GM19455 (cell line): Measurements from ENCODE around the gene PDGFB.

Experiments used
- ATAC-seq: cut with Tn5 transposase; IDR thresholded peaks from one replicate; pipeline ENCODE4 v1.9.1; 2021; ENCODE audit not compliant: unreplicated experiment

Gene PDGFB

DNA sequence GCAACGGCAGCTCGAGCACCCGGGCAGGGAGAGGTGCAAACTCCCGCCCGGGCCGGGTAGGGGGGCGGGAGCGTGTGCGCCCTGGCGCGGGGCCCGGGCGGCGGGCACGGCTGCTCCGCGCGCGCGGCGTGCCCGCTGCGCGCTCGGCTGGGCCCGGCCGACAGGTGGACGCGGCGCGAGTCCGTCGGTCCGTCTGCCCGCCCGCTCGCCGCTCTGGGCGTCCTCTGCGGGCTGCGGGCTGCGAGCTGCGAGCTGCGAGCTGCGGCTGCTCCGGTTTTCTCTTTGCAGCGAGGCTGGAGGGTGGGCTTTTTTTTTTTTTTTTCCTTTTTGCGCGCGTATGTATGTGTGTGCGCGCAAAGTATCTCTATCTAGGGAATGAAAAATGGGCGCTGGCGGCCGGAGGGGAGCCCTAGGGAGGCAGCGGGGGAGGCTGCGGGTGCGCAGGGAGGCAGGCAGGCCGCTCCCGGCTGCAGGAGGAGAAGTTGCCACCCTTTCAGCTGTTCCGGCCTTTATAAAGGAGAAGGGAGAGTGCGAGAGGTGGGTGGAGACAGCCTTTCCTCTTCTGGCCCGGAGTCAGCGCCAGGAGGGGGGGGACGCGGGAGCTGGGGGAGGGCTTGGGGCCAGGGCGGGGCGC lies at the start of gene PDGFB:
Gene PDGFB, minus strand, starts transcription at position 487 of the 634 bp plus-strand sequence. CDS start 1,019 bp downstream, outside the sequence.
- no peak for ATAC-seq

GRCh38 chr22:39293766-39294368 lies 49.1 kb upstream of the PDGFB start:
- no peak for ATAC-seq

GRCh38 chr22:39292561-39293074 lies 47.8 kb upstream of the PDGFB start:
- ATAC-seq, result no peak

GRCh38 chr22:39292031-39292462 lies 47.3 kb upstream of the PDGFB start:
- ATAC-seq, result no peak

DNA sequence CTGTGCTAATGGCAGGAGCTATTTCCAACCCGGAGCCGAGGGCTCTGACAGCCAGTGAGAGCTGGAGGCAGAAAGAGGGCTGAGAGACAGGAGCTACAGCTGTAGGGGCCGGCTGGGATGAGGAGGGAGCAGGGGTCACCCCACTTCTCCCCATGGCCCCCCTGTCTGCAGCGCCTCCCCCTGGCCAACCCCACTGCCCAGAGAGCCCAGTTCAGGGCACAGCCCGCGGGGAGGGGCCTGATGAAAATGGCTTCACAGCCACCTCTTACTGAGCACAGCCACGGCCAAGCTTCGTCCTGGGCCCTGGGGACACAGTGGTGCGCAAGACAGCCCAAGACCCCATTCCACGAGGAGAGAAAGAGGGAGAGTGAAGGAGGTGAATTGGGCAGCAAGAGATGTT lies 46.7 kb upstream of the PDGFB start:
- no peak for ATAC-seq

GRCh38 chr22:39290724-39291161 lies 46.0 kb upstream of the PDGFB start:
- no peak for ATAC-seq

DNA sequence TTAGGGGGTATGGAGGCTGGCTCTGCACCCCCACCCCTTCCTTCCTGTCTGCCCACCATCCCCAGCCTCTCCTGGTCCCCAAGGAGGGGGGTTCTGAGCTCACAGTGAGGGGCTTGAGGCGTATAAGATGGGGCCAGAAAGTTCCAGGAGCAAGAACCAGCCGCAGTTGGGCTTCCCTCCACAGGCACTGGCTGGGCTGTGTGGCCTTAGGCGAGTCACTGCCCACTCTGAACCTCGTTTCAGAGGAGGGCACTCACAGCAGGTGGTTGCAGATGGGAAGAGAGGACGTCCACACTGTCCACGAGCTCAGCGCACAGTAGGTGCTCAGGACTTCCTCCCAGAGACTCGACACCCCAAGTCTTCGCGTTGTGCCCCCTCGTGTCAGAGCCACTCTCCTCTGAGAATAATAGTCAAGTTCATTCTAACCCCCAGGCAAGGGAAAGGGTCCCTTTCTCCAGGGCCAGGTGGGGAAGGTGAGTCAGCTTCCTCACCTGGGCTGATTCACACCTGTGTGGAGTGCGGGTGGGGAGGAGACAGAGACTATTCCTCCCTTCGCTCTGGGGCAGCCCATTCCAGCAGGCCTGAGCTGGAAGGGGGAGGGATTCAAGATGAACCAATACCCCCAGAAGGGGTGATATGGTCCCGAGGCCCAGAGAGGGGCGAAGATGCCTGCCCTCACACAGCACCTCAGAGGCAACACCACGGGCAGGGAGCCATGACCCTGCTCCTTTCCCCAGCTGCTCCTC lies 45.4 kb upstream of the PDGFB start:
- no peak for ATAC-seq

GRCh38 chr22:39289533-39289932 lies 44.8 kb upstream of the PDGFB start:
- no peak for ATAC-seq

DNA sequence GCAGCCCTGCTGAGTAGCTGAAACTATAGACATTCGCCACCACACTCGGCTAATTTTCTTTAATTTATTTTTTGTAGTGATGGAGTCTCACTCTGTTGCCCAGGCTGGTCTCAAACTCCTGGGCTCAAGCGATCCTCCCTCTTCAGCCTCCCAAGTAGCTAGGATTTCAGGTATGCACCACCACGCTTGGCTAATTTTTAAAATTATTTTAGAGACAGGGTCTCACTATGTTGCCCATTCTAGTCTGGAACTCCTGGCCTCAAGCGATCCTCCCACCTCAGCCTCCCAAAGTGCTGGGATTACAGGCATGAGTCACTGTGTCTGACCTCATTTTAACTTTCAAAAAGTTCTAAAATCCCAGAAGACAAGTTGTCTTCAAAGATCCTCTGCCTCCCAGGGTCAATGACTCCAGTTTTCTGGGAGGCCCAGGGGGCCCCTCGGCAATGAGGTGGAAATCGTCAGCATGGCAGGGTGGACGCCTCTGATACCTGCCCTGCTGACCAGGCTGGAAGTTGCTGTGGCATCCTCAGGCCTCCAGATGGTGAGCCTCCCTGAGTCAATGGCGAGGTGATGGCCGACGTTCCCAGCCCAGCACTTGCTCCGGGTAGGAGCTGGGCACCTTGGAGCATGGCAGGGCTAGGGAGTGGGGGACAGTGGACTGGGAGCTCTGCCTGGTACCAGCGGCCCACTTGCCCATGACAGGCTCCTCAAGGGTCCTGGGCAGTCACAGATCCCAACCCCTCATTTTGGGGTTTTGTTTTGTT lies 43.5 kb upstream of the PDGFB start:
- ATAC-seq, result no peak

DNA sequence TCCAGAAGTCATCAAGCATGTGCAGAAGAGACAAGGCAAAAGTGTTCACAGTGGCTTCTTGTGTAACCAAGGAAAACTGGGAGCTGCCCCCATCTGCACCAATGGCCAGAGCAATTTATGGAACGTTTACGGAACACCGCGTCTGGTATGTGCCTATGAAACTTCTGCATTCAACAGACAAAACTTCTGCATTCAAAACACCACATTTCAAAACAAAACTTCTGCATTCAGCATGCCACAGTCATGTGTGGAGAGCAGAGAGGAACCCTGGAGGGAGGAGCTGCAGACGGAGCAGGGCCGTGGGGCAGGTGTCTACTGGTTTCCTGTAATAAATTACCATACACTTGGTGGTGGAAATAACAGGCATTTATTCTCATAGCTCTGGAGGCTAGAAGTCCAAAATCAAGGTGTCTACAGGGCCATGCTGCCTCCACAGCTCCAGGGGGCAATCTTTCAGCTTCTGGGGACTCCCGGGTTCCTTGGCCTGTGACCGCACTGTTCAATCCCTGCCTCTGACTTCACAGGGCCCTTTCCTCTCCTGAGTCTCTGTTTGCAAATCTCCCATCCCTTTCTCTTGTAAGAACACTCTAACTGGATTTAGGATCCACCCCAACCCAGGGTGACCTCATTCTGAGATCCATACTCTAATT lies 42.4 kb upstream of the PDGFB start:
- ATAC-seq, result no peak

- no peak for ATAC-seq
Measured at GRCh38 chr22:39284983-39285382, 40.2 kb upstream of the PDGFB start.

GRCh38 chr22:39284142-39284980 lies 39.6 kb upstream of the PDGFB start:
- no peak for ATAC-seq

DNA sequence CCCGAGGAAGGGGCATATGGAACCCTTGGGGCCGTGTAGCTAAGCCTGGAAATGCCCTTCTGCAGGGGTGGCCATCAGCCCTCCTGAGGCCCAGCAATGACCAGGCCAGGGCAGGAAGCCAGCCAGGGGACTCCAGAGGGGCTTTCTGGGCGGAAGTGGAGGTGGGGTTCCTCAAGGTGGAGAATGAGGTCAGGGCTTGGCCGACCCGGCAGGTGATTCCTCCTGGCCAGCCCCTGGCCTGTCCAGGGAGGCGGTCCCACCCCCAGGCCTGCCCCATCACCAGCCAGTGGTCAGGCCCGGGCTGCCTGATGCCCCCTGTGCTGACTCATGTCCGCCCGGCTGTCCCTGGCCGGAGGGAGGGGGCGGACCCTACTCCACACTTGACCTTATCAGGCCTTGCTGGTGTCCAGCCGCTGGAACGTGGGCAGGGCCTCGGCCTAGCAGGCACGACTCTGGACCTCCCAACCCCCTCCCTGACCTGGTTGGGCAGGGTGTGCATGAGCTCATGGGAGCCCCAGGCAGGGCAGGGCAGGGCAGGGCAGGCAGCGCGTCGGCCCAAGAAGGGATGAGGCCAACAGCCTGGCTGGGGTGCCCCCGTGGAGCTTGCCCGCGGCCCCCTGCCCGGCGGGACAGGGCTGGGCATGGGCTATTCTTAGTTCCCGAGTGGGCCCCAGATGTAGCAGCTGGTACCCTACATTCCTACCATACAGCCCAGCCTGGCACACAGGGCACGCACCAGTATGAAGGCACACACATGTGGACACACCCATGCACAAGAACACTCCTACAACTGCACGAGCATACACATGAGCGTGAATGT lies 38.8 kb upstream of the PDGFB start:
- ATAC-seq, result no peak

DNA sequence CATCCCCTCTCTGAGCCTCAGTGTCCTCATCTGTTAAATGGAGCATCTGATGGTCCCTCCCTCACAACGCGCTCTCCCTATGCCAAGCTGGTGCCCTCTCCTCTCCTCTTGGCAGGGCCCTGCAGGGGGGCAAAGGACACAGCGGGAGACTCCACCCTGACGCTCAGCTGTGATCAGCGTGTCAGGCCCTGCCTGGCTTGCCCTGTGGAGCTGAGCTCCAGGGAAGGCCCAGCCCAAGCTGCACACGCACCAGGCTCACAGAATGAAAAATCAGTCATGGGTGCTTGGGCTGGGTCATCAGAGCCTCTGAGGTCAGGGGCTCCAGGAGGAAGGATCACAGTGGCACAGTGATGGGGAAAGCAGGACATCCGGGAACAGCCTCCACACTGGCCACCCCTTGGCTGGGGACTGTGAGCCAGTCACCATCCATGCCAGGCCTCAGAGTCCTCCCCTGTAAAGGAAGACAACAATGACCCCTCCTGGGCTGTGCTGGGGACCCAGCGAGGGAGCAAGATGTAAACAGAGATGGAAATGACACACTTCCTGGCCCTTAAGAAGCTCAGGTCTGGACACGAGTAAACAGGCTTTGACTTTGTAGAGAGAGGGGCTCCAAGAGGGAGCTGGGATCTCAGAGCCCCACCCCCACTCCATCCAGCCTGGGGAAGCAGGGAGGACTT lies 38.0 kb upstream of the PDGFB start:
- ATAC-seq, result no peak

DNA sequence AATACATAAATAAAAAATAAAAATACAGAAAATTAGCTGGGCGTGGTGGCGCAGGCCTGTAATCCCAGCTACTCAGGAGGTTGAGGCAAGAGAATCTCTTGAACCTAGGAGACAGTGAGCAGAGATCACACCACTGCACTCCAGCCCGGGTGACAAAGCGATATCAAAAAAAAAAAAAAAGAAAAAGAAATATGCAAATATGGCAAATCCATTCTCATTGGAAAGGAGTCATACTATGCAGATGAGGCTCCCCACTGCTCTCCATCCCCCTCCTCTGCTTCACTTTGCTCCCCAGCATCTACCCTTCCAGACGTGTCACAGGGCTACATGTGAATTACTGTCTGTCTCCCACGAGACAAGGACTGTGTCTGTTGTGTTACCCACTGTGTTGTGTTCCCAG lies 36.3 kb upstream of the PDGFB start:
- ATAC-seq, result no peak

DNA sequence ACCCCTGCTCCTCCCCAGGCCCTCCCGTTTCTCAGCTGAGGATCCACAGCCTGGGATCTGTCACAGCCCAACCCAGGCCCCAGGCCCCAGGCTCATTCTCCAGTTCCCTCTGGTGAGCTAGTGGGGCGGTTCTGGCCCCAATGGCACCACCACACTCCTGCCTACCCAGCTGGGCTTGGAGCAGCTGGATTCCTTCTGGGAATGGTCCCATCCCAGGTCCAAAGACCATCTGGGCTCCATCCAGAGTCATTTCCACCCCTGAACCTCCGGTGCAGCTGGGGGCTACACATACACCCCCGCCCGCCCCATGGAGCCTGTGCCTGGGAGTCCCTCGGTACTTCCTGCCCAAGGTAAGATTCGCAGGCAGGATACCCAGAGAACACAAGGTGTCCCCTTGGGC lies 35.5 kb upstream of the PDGFB start:
- ATAC-seq, result no peak

- no peak for ATAC-seq
Measured at GRCh38 chr22:39279170-39279850, 34.5 kb upstream of the PDGFB start.

- ATAC-seq, result no peak
Measured at GRCh38 chr22:39278040-39278439, 33.3 kb upstream of the PDGFB start.
